Common myeloid progenitor, CD34-positive (primary cell): ENCODE results near the gene RNF150.

Experiments used
- CTCF ChIA-PET: fragments of 350-600 bp; sonication (Branson Sonifier 250); formaldehyde crosslinking; loops from one replicate; lab custom pipeline; 2021; ENCODE audit warnings: antibody characterized with exemption; lab: Charles Lee
- POLR2A ChIA-PET: fragments of 350-600 bp; sonication (Branson Sonifier 250); formaldehyde crosslinking; loops from one replicate; lab custom pipeline; 2021; ENCODE audit warnings: antibody characterized with exemption; lab: Charles Lee
- DNase-seq, 3 donors: peaks; one replicate each; pipeline versions ENCODE4 v3.0.0 to v3.0.0-alpha.2; 2013
- H3K27ac ChIP-seq, 2 experiments: 1 replicate in 1 of 2; 2 replicates in 1 of 2; pipeline ENCODE4 v1.7.0; 2013; ENCODE audit warnings: inconsistent platforms in 2 of 2, low read length in 2 of 2, mild to moderate bottlenecking in 2 of 2, low read depth in 1 of 2, moderate library complexity in 1 of 2; ENCODE audit not compliant: severe bottlenecking in 2 of 2, insufficient read depth in 1 of 2, poor library complexity in 1 of 2
- H3K27me3 ChIP-seq, 5 experiments: replicated peaks in 2 of 5; 1 replicate in 3 of 5; 2 replicates in 2 of 5; pipeline versions ENCODE4 v1.6.1 to v1.7.0; 2013; ENCODE audit warnings: low read length in 4 of 5, mild to moderate bottlenecking in 2 of 5, moderate library complexity in 2 of 5, inconsistent platforms in 1 of 5; ENCODE audit not compliant: insufficient read depth in 5 of 5, control insufficient read depth in 4 of 5
- H3K36me3 ChIP-seq, 4 experiments: 1 replicate in 2 of 4; 2 replicates in 2 of 4; pipeline versions ENCODE4 v1.6.1 to v1.7.0; 2013; ENCODE audit warnings: low read length in 3 of 4, control low read depth in 1 of 4, mild to moderate bottlenecking in 1 of 4; ENCODE audit not compliant: control insufficient read depth in 4 of 4, insufficient read depth in 4 of 4
- H3K4me1 ChIP-seq, 4 experiments: 1 replicate in 3 of 4; 2 replicates in 1 of 4; pipeline versions ENCODE4 v1.6.1 to v1.7.1; 2013; ENCODE audit warnings: low read length in 3 of 4, mild to moderate bottlenecking in 3 of 4, control low read depth in 1 of 4, inconsistent platforms in 1 of 4, moderate library complexity in 1 of 4; ENCODE audit not compliant: control insufficient read depth in 4 of 4, insufficient read depth in 4 of 4; ENCODE audit errors: control extremely low read depth in 1 of 4
- H3K4me3 ChIP-seq, 7 experiments: 1 replicate in 4 of 7; 2 replicates in 3 of 7; pipeline versions ENCODE4 v1.5.1 to v1.7.0; 2013; ENCODE audit warnings: mild to moderate bottlenecking in 7 of 7, low read length in 6 of 7, moderate library complexity in 6 of 7, inconsistent platforms in 2 of 7, low read depth in 2 of 7, control low read depth in 1 of 7; ENCODE audit not compliant: insufficient read depth in 4 of 7, control insufficient read depth in 1 of 7; ENCODE audit errors: extremely low read depth in 1 of 7
- H3K9me3 ChIP-seq, 5 experiments: 1 replicate in 4 of 5; 2 replicates in 1 of 5; pipeline versions ENCODE4 v1.6.1 to v1.7.1; 2013; ENCODE audit warnings: low read length in 4 of 5, mild to moderate bottlenecking in 2 of 5, inconsistent platforms in 1 of 5, low read depth in 1 of 5, moderate library complexity in 1 of 5; ENCODE audit not compliant: control insufficient read depth in 4 of 5, insufficient read depth in 2 of 5; ENCODE audit errors: control extremely low read depth in 1 of 5
- WGBS: methylation state at CpG from one replicate; pipeline ENCODE4 v1.1.5; 2013; ENCODE audit not compliant: insufficient coverage; 5-methylcytosine and 5-hydroxymethylcytosine counted together

Gene RNF150

DNA sequence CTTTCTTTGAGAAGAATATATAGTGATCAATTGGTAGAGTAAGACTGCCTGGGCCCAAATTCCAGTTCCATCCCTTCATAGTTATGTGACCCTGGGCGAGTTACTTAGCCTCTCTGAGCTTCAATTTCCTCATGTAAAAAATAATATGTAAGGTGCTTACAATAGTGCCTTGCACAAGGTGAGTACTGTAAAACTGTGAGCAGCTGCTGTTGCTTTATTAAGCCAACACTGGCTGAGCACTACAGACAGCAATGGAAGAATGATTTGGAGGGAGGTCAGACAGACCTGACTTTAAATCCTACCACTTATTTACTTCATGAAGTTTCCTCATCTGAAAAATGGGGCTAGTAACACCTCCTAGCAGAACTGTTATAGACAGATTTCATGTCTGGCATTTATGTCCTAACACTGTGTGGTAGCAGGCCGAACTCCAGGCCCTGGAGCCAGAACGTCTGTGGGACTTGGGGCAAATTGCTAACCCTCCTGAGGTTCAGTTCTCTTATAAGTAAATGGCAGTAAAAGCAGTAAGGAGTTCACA, 53.8 kb downstream of the RNF150 start:
- ChIA-PET POLR2A (no interaction called here), CTCF (no interaction called here)
- Histone ChIP-seq H3K4me1 (no peaks in the 10 kb centered on the region), H3K27ac (no peak overlapping the region), H3K36me3 (no peaks in the 10 kb centered on the region), H3K27me3 (no peaks in the 10 kb centered on the region), H3K4me3 (no peak overlapping the region), H3K9me3 (no peaks in the 10 kb centered on the region)
- no peak for DNase-seq
- WGBS = 100% methylated on average over 2 of the region's 3 CpGs

DNA sequence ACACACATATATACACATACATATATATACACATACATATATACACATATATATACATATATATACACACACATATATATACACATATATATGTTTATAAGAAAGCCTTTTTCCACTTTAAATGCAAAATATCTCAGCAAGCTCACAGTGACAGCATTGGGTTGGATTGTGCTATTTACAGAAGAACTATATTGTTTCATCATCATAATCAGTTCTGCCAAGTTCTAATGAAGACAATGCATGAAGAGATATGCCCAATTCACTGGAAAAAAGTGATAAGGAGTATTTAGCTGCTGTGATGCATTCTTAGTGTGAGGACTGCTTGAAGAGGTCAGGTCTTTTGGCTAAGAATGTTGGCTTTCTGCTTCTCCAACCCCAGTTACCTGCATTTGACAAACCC, 54.4 kb downstream of the RNF150 start:
- Histone ChIP-seq H3K27ac (no peak overlapping the region), H3K9me3 (no peaks in the 10 kb centered on the region), H3K4me3 (no peak overlapping the region), H3K4me1 (no peaks in the 10 kb centered on the region), H3K27me3 (no peaks in the 10 kb centered on the region), H3K36me3 (no peaks in the 10 kb centered on the region)
- ChIA-PET POLR2A (no interaction called here), CTCF (no interaction called here)
- DNase-seq = no peak

DNA sequence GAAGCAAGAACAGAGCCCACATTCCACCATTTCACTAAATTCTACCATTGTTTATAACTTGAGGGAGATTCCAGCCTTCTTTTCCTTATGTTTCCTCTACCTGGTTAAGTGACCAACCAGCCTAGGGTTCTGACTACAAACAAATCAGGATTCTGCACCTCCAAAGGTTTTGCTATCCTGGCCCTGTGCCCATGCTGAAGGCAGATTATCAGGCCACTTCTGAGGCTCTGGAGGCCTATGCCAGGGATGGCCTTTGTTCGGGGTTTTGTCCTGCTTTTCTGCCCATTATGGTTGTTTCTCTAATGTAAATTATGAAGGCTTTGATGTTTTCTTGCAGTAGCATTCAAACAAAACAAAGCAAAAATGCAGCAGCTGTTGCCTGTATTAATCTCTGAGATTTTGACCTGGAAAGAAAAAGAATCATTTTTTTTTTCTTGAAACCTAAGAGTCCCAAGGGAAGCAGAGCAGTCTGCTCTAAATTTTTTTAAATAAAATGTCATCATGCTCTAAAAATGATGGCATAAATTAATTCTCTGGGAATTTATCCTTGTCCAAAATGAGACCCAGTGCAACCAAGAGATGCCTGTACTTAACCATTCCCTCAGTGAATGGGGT, 55.6 kb downstream of the RNF150 start:
- POLR2A ChIA-PET = no interaction called here
- no peaks in the 10 kb centered on the region for H3K27me3 ChIP-seq
- no CpG with 5 or more reads among the region's 1 CpG for WGBS

DNA sequence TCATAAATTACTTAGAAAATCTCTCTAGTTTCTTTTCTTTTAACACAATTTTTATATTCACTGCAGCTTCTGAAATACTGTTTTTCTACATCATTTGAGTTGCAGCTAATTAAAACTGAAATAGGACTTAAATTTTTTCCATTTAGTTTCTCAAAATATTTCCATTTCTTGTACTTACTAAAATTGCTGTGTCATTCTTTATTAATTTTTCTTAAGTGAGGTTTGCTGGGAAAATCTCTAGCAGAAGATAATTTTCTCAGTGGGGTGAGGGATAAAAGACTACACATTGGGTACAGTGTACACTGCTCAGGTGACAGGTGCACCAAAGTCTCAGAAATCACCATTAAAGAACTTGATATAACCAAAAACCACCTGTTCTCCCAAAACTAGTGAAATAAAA, 57.7 kb downstream of the RNF150 start:
- no peaks in the 10 kb centered on the region for H3K4me1 ChIP-seq
- POLR2A ChIA-PET = no interaction called here
- DNase-seq = no peak
- no peaks in the 10 kb centered on the region for H3K27me3 ChIP-seq
- no peaks in the 10 kb centered on the region for H3K9me3 ChIP-seq
- H3K36me3 ChIP-seq = no peaks in the 10 kb centered on the region
- no peak overlapping the region for H3K4me3 ChIP-seq
- CTCF ChIA-PET = interaction anchor here (0.9 kb wide), 1 partner anchor 9 kb away, joined by 3 read pairs; no protein-coding TSS in a partner anchor
- no peak overlapping the region for H3K27ac ChIP-seq

More for the DNA sequence above, 55.6 kb downstream of the RNF150 start:
- H3K4me1 ChIP-seq = no peaks in the 10 kb centered on the region
- CTCF ChIA-PET = no interaction called here
- no peak for DNase-seq
- H3K9me3 ChIP-seq = no peaks in the 10 kb centered on the region
- no peak overlapping the region for H3K27ac ChIP-seq
- H3K4me3 ChIP-seq = no peak overlapping the region
- H3K36me3 ChIP-seq = no peaks in the 10 kb centered on the region

DNA sequence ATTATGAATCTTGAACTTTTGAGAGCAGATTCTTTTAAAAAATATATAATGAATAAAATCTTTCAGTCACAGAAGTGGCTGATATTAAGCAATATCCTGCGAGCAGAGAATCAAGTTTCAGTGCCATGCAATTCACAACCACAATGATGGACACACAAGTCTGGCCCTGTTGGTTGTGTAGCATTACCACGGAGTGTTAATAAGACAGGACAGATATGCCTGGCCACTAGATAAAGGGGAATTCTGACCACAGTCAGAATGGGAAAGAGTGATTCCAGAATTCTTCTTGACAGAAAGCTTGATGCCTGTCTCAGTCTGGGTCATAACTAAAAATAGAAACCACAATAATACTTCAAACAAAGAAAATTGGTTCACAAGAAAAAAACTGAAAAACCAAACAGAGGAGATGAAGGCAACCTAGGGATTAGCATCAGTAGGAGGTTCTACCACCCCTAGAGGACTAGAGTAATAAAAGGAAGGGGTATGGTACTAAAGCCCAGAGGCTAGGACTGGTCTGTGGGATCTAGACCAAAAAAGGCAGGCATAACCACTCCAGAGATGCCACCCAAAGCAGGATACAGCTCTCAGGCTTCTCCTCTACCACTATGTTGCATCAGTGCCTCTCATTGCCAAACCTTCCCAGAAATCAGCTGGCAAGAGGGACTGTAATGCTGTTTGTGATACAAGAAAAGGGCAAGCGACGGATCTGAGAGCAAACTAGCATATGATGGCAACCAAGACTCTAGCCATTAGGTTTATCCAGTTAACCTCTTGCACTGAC, 59.0 kb downstream of the RNF150 start:
- no peaks in the 10 kb centered on the region for H3K4me1 ChIP-seq
- no peak overlapping the region for H3K27ac ChIP-seq
- CTCF ChIA-PET = no interaction called here
- no peak overlapping the region for H3K4me3 ChIP-seq
- peak in 1 of 3 donors; percentile 2 for DNase-seq
- POLR2A ChIA-PET = no interaction called here
- no peaks in the 10 kb centered on the region for H3K36me3 ChIP-seq
- no peaks in the 10 kb centered on the region for H3K27me3 ChIP-seq
- no peaks in the 10 kb centered on the region for H3K9me3 ChIP-seq
- 89% methylated on average over 3 of the region's 4 CpGs for WGBS

DNA sequence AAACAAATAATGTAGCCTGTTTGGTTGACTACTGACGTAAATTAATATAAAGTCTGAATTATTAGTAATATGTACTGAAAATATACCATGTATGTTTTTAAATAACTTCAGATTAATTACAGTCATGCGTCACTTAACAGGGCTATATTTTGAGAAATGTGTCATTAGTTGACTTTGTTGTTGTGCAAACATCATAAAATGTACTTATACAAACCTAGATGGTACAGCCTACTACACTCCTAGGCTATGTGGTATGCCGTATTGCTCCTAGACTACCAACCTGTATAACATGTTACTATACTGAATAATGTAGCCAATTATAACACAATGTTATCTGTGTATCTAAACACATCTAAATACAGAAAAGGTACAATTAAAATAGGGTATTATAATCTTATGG, 66.6 kb downstream of the RNF150 start:
- H3K27me3 ChIP-seq = no peaks in the 10 kb centered on the region
- H3K36me3 ChIP-seq = no peaks in the 10 kb centered on the region
- ChIA-PET CTCF (interaction anchor here (1.0 to 1.2 kb wide), 2 partner anchors 9 to 10 kb away, joined by 3 to 4 read pairs; no protein-coding TSS in a partner anchor), POLR2A (no interaction called here)
- no peak overlapping the region for H3K4me3 ChIP-seq
- WGBS = no CpG with 5 or more reads among the region's 3 CpGs
- H3K4me1 ChIP-seq = no peaks in the 10 kb centered on the region
- H3K27ac ChIP-seq = no peak overlapping the region
- no peak for DNase-seq
- no peaks in the 10 kb centered on the region for H3K9me3 ChIP-seq

DNA sequence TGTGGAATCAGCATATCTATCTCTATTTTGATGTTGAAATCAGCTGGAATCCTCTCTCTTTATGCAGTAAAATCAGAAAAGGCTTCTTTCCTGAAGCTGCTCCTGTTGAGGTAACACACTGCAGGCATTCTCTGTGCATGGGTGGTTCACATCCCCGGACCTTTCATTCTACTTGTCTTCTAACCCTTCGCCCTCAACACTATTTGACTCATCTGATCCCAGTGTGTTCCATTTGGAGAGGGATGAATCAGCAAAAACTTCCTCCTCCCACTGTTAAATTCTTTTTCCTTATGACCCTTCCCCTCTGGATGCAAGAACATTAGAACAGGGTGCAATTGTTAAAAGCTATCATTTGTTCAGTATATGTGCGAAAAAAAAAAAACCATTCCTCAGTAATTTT, 67.4 kb downstream of the RNF150 start:
- no peaks in the 10 kb centered on the region for H3K4me1 ChIP-seq
- no peaks in the 10 kb centered on the region for H3K27me3 ChIP-seq
- WGBS = 100% methylated on average over 2 of the region's 3 CpGs
- no peak overlapping the region for H3K27ac ChIP-seq
- ChIA-PET CTCF (interaction anchor here (1.0 to 1.2 kb wide), 2 partner anchors 9 kb away, joined by 3 to 4 read pairs; no protein-coding TSS in a partner anchor), POLR2A (no interaction called here)
- no peak for DNase-seq
- no peaks in the 10 kb centered on the region for H3K9me3 ChIP-seq
- H3K36me3 ChIP-seq = no peaks in the 10 kb centered on the region
- H3K4me3 ChIP-seq = no peak overlapping the region
